Hepatocyte (in vitro differentiated cells): ENCODE data around the gene PCDHGA9. TPM values are rescaled to one million over a fixed set of nuclear protein-coding genes. Genes with fewer than 3 reads are reported as not detected.
A peak's percentile ranks its signal among the peaks of the same experiment; 100 is the strongest.

Experiments
- DNase-seq: peaks from one replicate; pipeline ENCODE4 v3.0.0-alpha.2; 2016; ENCODE audit warnings: low spot score
- H2AFZ ChIP-seq: fragments of 200-600 bp; sonication (generic); 2 replicates; pipeline ENCODE4 v1.6.0; 2016; ENCODE audit warnings: antibody characterized with exemption, mild to moderate bottlenecking
- H3K27ac ChIP-seq: fragments of 200-600 bp; sonication (generic); 2 replicates; pipeline ENCODE4 v1.5.1; 2016; ENCODE audit warnings: mild to moderate bottlenecking
- H3K27me3 ChIP-seq: fragments of 200-600 bp; sonication (generic); 2 replicates; pipeline ENCODE4 v1.6.1; 2016
- H3K36me3 ChIP-seq: fragments of 200-600 bp; sonication (generic); replicated peaks from 2 replicates; pipeline ENCODE4 v1.5.1; 2016; ENCODE audit warnings: low read depth; ENCODE audit not compliant: insufficient read depth
- H3K4me1 ChIP-seq: fragments of 200-600 bp; sonication (generic); 2 replicates; pipeline ENCODE4 v1.5.1; 2016; ENCODE audit warnings: mild to moderate bottlenecking, moderate library complexity; ENCODE audit not compliant: insufficient read depth
- H3K4me2 ChIP-seq: fragments of 200-600 bp; sonication (generic); 2 replicates; pipeline ENCODE4 v1.6.0; 2016
- H3K4me3 ChIP-seq: fragments of 200-600 bp; sonication (generic); 2 replicates; pipeline ENCODE4 v1.5.1; 2016; ENCODE audit warnings: mild to moderate bottlenecking
- H3K79me2 ChIP-seq: fragments of 200-600 bp; sonication (generic); 2 replicates; pipeline ENCODE4 v1.6.0; 2017; ENCODE audit warnings: mild to moderate bottlenecking
- H3K9me2 ChIP-seq: fragments of 200-600 bp; sonication (generic); replicated peaks from 2 replicates; pipeline ENCODE4 v1.6.0; 2017; ENCODE audit warnings: mild to moderate bottlenecking; ENCODE audit not compliant: insufficient read depth
- H3K9me3 ChIP-seq: fragments of 200-600 bp; sonication (generic); 2 replicates; pipeline ENCODE4 v1.5.1; 2016; ENCODE audit warnings: low read depth, mild to moderate bottlenecking
- H4K20me1 ChIP-seq: fragments of 200-600 bp; sonication (generic); 2 replicates; pipeline ENCODE4 v1.6.0; 2016; ENCODE audit warnings: mild to moderate bottlenecking; ENCODE audit not compliant: insufficient read depth, poor library complexity, severe bottlenecking
- CTCF ChIP-seq: fragments of 200-600 bp; sonication (generic); IDR thresholded peaks from 2 replicates; pipeline ENCODE4 v1.5.1; 2016; ENCODE audit warnings: antibody characterized with exemption, mild to moderate bottlenecking; ENCODE audit not compliant: poor library complexity
- EZH2 ChIP-seq: fragments of 200-600 bp; sonication (generic); IDR thresholded peaks from 2 replicates; pipeline ENCODE4 v1.6.1; 2016; ENCODE audit warnings: antibody characterized with exemption, mild to moderate bottlenecking, borderline replicate concordance
- EZH2phosphoT487 ChIP-seq: fragments of 200-600 bp; sonication (generic); IDR thresholded peaks from one replicate; pipeline ENCODE4 v1.6.1; 2018; ENCODE audit warnings: antibody characterized with exemption, mild to moderate bottlenecking, low read depth, moderate library complexity; ENCODE audit not compliant: unreplicated experiment, severe bottlenecking
- WGBS: methylation state at CpG from one replicate; pipeline ENCODE4 v1.1.6; 2016; ENCODE audit warnings: low lambda C conversion rate; ENCODE audit errors: missing lambda C conversion rate; 5-methylcytosine and 5-hydroxymethylcytosine counted together
- polyA plus RNA-seq: library from polyadenylated mRNA; unstranded; fragments of >200 nt; fragmentation: Nextera tagmentation; extraction: Ambion mirVana; gene quantifications from 2 replicates; pipeline ENCODE4 v1.2.1, GENCODE V29; 2016
- total RNA-seq: library from RNA; depleted of rRNA; stranded (reverse); fragments of >200 nt; gene quantifications from 2 replicates; pipeline ENCODE4 v1.2.3, GENCODE V29; 2014

Gene PCDHGA9
- total and polyA plus RNA-seq, 2 experiments from 2014 or later, result 1.2 TPM; not detected in 1

- 98% methylated on average over 58 of the region's 64 CpGs for WGBS
- H3K79me2 ChIP-seq, result peaks cover 23% of the 10 kb centered on the region
Observed at GRCh38 chr5:141409598-141410306, 7.2 kb downstream of the PCDHGA9 start.

DNA sequence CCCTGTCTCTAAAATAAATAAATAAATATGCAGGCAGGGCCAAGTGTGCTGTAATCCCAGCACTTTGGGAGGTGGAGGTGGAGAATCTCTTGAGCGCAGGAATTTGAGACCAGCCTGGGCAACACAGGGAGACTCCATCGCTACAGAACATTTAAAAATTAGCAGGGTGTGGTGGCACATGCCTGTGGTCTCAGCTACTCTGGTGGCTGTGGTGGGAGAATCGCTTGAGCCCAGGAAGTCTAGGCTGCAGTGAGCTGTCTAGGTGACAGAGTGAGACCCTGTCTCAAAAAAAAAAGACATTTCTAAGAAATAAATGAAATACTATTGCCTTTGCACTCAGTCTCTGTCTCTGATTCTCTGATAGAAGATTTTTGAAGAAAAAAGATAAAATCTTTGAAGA, 9.0 kb downstream of the PCDHGA9 start:
- peaks cover 7% of the 10 kb centered on the region for H3K36me3 ChIP-seq
- H3K27ac ChIP-seq, result no peak overlapping the region
- TF ChIP-seq EZH2phosphoT487, result no peak
- TF ChIP-seq EZH2, result no peak
- TF ChIP-seq CTCF, result no peak
- no peak overlapping the region for H2AFZ ChIP-seq
- H4K20me1 ChIP-seq, result no peaks in the 10 kb centered on the region
- no peaks in the 10 kb centered on the region for H3K27me3 ChIP-seq
- no peak overlapping the region for H3K4me3 ChIP-seq
- no peaks in the 10 kb centered on the region for H3K4me1 ChIP-seq
- no peaks in the 10 kb centered on the region for H3K9me2 ChIP-seq
- H3K9me3 ChIP-seq, result peaks cover 43% of the 10 kb centered on the region
- H3K4me2 ChIP-seq, result peak overlapping the region; percentile 41
- 97% methylated on average over 3 of the region's 3 CpGs for WGBS
- peaks cover 25% of the 10 kb centered on the region for H3K79me2 ChIP-seq
- no peak for DNase-seq

More at GRCh38 chr5:141409598-141410306, 7.2 kb downstream of the PCDHGA9 start:
- no peak for DNase-seq
- Histone ChIP-seq H3K36me3 (peaks cover 7% of the 10 kb centered on the region), H3K9me3 (peaks cover 40% of the 10 kb centered on the region), H3K9me2 (no peaks in the 10 kb centered on the region), H3K4me1 (no peaks in the 10 kb centered on the region), H3K27ac (no peak overlapping the region), H3K27me3 (no peaks in the 10 kb centered on the region), H2AFZ (no peak overlapping the region), H3K4me3 (no peak overlapping the region), H3K4me2 (no peak overlapping the region), H4K20me1 (no peaks in the 10 kb centered on the region)
- no peak for TF ChIP-seq EZH2phosphoT487
- TF ChIP-seq CTCF, result no peak
- TF ChIP-seq EZH2, result no peak

GRCh38 chr5:141412854-141413539, 10.4 kb downstream of the PCDHGA9 start, which contains the start of gene PCDHGA10:
PCDHGA10 (plus strand) TSS chr5:141412987; CDS start chr5:141413176, 189 bp downstream.
- peak within 1 kb of the TSS; percentile 73 for H3K4me2 ChIP-seq
- H3K4me3 ChIP-seq, result peak within 1 kb of the TSS; percentile 44
- peak within 1 kb of the TSS; percentile 53 for H2AFZ ChIP-seq
- peaks cover 44% of the 10 kb centered on the region for H3K9me3 ChIP-seq
- DNase-seq, result peak; percentile 74
- peak within 1 kb of the TSS; percentile 54 for H3K27ac ChIP-seq
- no peaks in the 10 kb centered on the region for H3K9me2 ChIP-seq
- peaks cover 4% of the 10 kb centered on the region for H3K36me3 ChIP-seq
- 49% methylated on average over 31 of the region's 31 CpGs for WGBS
- peaks cover 25% of the 10 kb centered on the region for H3K79me2 ChIP-seq
- H3K27me3 ChIP-seq, result no peaks in the 10 kb centered on the region
- no peaks in the 10 kb centered on the region for H4K20me1 ChIP-seq
- TF ChIP-seq EZH2phosphoT487, result no peak
- TF ChIP-seq CTCF, result peak; percentile 49
- no peaks in the 10 kb centered on the region for H3K4me1 ChIP-seq
